GM12874 (cell line): Measurements from ENCODE around the gene PHLDB1.

Experiments used
- CTCF ChIP-seq: IDR thresholded peaks from 2 replicates; pipeline ENCODE4 v1.5.1; 2011; ENCODE audit warnings: low read depth, mild to moderate bottlenecking, control low read depth, low read length, moderate library complexity; ENCODE audit not compliant: insufficient read depth

Gene PHLDB1

GRCh38 chr11:118602331-118602730 lies 5.1 kb upstream of the PHLDB1 start:
- no peak for TF ChIP-seq CTCF

GRCh38 chr11:118604566-118604965 lies 2.8 kb upstream of the PHLDB1 start:
- TF ChIP-seq CTCF: no peak

- no peak for TF ChIP-seq CTCF
These were observed 2.1 kb upstream of the PHLDB1 start for GRCh38 chr11:118605116-118605867.

- TF ChIP-seq CTCF: no peak
These were observed 1.1 kb upstream of the PHLDB1 start for GRCh38 chr11:118606157-118606843.

- no peak for TF ChIP-seq CTCF
These were observed 579 bp upstream of the PHLDB1 start for GRCh38 chr11:118606844-118607228.

GRCh38 chr11:118608360-118609227 lies 1.2 kb downstream of the PHLDB1 start:
- no peak for TF ChIP-seq CTCF
